HEK293 (cell line): ENCODE results near the gene BCOR.
A peak's percentile ranks its signal among the peaks of the same experiment; 100 is the strongest.

Experiments used
- CTCF ChIA-PET: fragments of 350-600 bp; formaldehyde crosslinking; extraction: SDS; loops from one replicate; lab custom pipeline; 2021; ENCODE audit warnings: antibody characterized with exemption; lab: Yijun Ruan, JAX
- POLR2A ChIA-PET: fragments of 300-600 bp; formaldehyde crosslinking; extraction: SDS; loops from one replicate; lab custom pipeline; 2020; ENCODE audit warnings: antibody characterized with exemption, inconsistent platforms; lab: Yijun Ruan, JAX
- H3K27ac ChIP-seq: fragments of 200-500 bp; sonication (Bioruptor generic); 2 replicates; pipeline ENCODE4 v1.5.1; 2014; ENCODE audit warnings: low read depth, low read length, control low read depth, inconsistent platforms; ENCODE audit errors: extremely low read depth
- H3K36me3 ChIP-seq, 2 experiments: fragments of 200-500 bp in 1 of 2; sonication (Bioruptor generic) in 1 of 2; 1 replicate in 1 of 2; 2 replicates in 1 of 2; pipeline ENCODE4 v1.5.1; 2014 to 2017; ENCODE audit warnings: inconsistent platforms in 2 of 2, low read length in 2 of 2; ENCODE audit not compliant: control insufficient read depth in 2 of 2, insufficient read depth in 1 of 2
- H3K4me1 ChIP-seq: fragments of 200-500 bp; sonication (Bioruptor generic); 2 replicates; pipeline ENCODE4 v1.5.1; 2014; ENCODE audit warnings: mild to moderate bottlenecking, low read length, inconsistent platforms; ENCODE audit not compliant: control insufficient read depth, insufficient read depth
- H3K4me3 ChIP-seq: 2 replicates; pipeline ENCODE4 v1.5.1; 2011; ENCODE audit warnings: low read depth, mild to moderate bottlenecking, control low read depth, low read length, moderate library complexity
- H3K9me3 ChIP-seq: fragments of 200-500 bp; sonication (Bioruptor generic); 2 replicates; pipeline ENCODE4 v1.5.1; 2014; ENCODE audit warnings: low read depth, low read length, inconsistent platforms; ENCODE audit not compliant: control insufficient read depth, insufficient read depth
- KLF1 ChIP-seq: fragments of 450-650 bp; formaldehyde crosslinking; IDR thresholded peaks from 2 replicates; pipeline ENCODE4 v1.5.1; 2016; ENCODE audit warnings: missing biosample characterization, missing genetic modification characterization
- SCRT2 ChIP-seq: fragments of 450-650 bp; formaldehyde crosslinking; IDR thresholded peaks from 2 replicates; pipeline ENCODE4 v1.5.1; 2016; ENCODE audit warnings: missing biosample characterization, missing genetic modification characterization
- TRIM28 ChIP-seq: IDR thresholded peaks from 2 replicates; pipeline ENCODE4 v1.6.1; 2011; ENCODE audit warnings: low read length, control low read depth, borderline replicate concordance
- ZBTB8A ChIP-seq: fragments of 450-650 bp; formaldehyde crosslinking; IDR thresholded peaks from 2 replicates; pipeline ENCODE4 v1.5.1; 2016; ENCODE audit warnings: missing biosample characterization, missing genetic modification characterization
- ZFP37 ChIP-seq: fragments of 450-650 bp; formaldehyde crosslinking; IDR thresholded peaks from 2 replicates; pipeline ENCODE4 v1.5.1; 2016; ENCODE audit warnings: missing biosample characterization, missing genetic modification characterization
- ZFP41 ChIP-seq: fragments of 450-650 bp; formaldehyde crosslinking; IDR thresholded peaks from 2 replicates; pipeline ENCODE4 v1.5.1; 2016; ENCODE audit warnings: missing biosample characterization, missing genetic modification characterization, borderline replicate concordance
- ZFP69B ChIP-seq: fragments of 450-650 bp; formaldehyde crosslinking; IDR thresholded peaks from 2 replicates; pipeline ENCODE4 v1.5.1; 2016; ENCODE audit warnings: missing biosample characterization, missing genetic modification characterization
- ZNF132 ChIP-seq: fragments of 450-650 bp; formaldehyde crosslinking; IDR thresholded peaks from 2 replicates; pipeline ENCODE4 v1.5.1; 2017; ENCODE audit warnings: missing biosample characterization, missing genetic modification characterization, borderline replicate concordance
- ZNF473 ChIP-seq: fragments of 450-650 bp; formaldehyde crosslinking; IDR thresholded peaks from 2 replicates; pipeline ENCODE4 v1.5.1; 2017; ENCODE audit warnings: missing biosample characterization, missing genetic modification characterization
- ZNF768 ChIP-seq: fragments of 450-650 bp; formaldehyde crosslinking; IDR thresholded peaks from 2 replicates; pipeline ENCODE4 v1.5.1; 2018; ENCODE audit warnings: missing biosample characterization, mild to moderate bottlenecking, missing genetic modification characterization
- TF ChIP-seq, protein P1 (sequence below): fragments of 450-650 bp; formaldehyde crosslinking; IDR thresholded peaks from 2 replicates; pipeline ENCODE4 v1.5.1; 2017; ENCODE audit warnings: missing biosample characterization, missing genetic modification characterization
- TF ChIP-seq, protein P2 (sequence below): fragments of 450-650 bp; formaldehyde crosslinking; IDR thresholded peaks from 2 replicates; pipeline ENCODE4 v1.5.1; 2016; ENCODE audit warnings: missing biosample characterization, missing genetic modification characterization
- TF ChIP-seq, protein P3 (sequence below): fragments of 450-650 bp; formaldehyde crosslinking; IDR thresholded peaks from 2 replicates; pipeline ENCODE4 v1.5.1; 2016; ENCODE audit warnings: missing biosample characterization, missing genetic modification characterization
- TF ChIP-seq, protein P4 (sequence below): fragments of 450-650 bp; formaldehyde crosslinking; IDR thresholded peaks from 2 replicates; pipeline ENCODE4 v1.5.0; 2017; ENCODE audit warnings: missing biosample characterization, missing genetic modification characterization, borderline replicate concordance

Gene BCOR

DNA sequence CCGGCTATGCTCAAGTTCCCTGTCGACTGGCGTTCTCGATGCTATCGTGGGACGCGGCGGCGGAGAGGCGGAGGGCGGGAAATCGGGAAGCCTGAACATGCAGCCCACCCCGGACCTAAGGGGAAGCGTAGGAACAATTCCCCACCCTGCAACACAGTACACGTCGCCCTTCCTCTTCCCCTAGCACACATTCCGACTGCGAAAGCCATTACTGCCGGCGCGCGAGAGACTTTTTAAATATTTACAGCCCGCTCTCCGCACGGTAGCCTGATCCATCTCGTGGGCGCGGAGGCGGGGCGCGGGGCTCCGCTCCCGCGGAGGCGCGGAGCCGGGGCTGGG, 48.1 kb upstream of the BCOR start:
- Histone ChIP-seq H3K4me3 (no peak overlapping the region; the same call in 1 of the 2 replicates), H3K36me3 (peaks cover 0 to 7% of the 10 kb centered on the region in 2 experiments; a peak in 1 of 3 replicates), H3K27ac (peak overlapping the region; percentile 81), H3K4me1 (peaks cover 12% of the 10 kb centered on the region), H3K9me3 (no peaks in the 10 kb centered on the region)
- POLR2A ChIA-PET, result interaction anchor here (1.0 to 1.5 kb wide), 2 partner anchors 38 to 48 kb away, joined by 3 to 6 read pairs; partner anchors contain the start of gene BCOR
- CTCF ChIA-PET, result interaction anchor here (0.7 kb wide), 1 partner anchor 268 kb away, joined by 3 read pairs; no protein-coding TSS in a partner anchor
- TF ChIP-seq ZNF473 (tag by site-specific recombination), result no peak
- TF ChIP-seq, protein P1, sequence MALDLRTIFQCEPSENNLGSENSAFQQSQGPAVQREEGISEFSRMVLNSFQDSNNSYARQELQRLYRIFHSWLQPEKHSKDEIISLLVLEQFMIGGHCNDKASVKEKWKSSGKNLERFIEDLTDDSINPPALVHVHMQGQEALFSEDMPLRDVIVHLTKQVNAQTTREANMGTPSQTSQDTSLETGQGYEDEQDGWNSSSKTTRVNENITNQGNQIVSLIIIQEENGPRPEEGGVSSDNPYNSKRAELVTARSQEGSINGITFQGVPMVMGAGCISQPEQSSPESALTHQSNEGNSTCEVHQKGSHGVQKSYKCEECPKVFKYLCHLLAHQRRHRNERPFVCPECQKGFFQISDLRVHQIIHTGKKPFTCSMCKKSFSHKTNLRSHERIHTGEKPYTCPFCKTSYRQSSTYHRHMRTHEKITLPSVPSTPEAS (tag by site-specific recombination), result no peak
- no peak for TF ChIP-seq SCRT2 (tag by site-specific recombination)
- no peak for TF ChIP-seq ZFP37 (tag by site-specific recombination)
- TF ChIP-seq ZNF132 (tag by site-specific recombination), result no peak

DNA sequence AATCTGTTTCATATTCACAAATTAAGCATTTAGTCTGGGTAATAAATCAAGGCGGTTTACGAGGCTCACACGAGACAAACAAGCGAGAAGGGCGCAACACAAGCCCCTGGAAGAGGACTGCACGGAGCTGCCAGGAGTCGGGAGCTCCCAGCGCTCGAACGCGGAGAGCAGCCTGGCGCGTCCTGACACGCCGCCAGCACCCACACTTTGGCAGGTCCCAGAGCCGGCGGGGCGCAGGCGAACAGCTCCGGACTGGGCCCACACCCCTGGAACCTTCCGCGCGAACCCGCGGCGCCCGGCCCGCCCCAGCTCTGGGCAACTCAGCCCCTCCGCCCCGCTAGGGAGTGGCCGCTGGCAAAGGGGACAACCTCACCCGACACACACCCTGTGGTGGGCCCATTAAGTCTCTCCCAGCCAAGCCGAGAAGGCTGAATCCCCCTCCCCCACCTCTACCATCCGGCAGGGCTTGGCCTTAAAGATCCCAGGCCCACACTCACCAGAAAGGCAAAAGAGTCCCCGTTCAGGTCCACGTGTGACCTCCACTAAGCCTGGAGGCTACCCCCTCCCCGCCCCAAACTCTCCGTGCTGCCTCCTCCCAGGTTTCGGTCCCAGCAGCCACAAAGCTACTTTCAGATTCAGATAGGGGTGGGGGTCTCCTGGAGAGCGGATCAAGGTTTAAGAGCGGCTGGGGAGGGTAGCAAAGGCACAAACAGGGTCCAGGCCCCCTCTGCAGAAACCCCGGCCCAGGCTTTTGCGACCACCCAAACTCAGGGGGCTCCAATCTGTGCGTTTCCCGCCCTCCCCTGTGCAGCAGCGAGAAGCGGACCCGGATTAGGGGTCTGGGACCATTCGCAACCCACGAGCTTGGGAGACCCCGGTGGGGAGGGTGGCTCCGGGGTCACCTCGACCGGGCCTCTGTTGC, 47.5 kb upstream of the BCOR start:
- H3K9me3 ChIP-seq, result no peaks in the 10 kb centered on the region
- TF ChIP-seq ZFP69B (tag by site-specific recombination), result peak; percentile 72
- TF ChIP-seq, protein P2, sequence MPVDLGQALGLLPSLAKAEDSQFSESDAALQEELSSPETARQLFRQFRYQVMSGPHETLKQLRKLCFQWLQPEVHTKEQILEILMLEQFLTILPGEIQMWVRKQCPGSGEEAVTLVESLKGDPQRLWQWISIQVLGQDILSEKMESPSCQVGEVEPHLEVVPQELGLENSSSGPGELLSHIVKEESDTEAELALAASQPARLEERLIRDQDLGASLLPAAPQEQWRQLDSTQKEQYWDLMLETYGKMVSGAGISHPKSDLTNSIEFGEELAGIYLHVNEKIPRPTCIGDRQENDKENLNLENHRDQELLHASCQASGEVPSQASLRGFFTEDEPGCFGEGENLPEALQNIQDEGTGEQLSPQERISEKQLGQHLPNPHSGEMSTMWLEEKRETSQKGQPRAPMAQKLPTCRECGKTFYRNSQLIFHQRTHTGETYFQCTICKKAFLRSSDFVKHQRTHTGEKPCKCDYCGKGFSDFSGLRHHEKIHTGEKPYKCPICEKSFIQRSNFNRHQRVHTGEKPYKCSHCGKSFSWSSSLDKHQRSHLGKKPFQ (tag by site-specific recombination), result no peak
- TF ChIP-seq, protein P3, sequence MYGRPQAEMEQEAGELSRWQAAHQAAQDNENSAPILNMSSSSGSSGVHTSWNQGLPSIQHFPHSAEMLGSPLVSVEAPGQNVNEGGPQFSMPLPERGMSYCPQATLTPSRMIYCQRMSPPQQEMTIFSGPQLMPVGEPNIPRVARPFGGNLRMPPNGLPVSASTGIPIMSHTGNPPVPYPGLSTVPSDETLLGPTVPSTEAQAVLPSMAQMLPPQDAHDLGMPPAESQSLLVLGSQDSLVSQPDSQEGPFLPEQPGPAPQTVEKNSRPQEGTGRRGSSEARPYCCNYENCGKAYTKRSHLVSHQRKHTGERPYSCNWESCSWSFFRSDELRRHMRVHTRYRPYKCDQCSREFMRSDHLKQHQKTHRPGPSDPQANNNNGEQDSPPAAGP (tag by site-specific recombination), result peak; percentile 39; the same call in 1 of the 2 replicates
- TF ChIP-seq KLF1 (tag by site-specific recombination), result peak; percentile 92
- TF ChIP-seq ZBTB8A (tag by site-specific recombination), result peak; percentile 93
- no peak for TF ChIP-seq ZFP41
- TF ChIP-seq, protein P4, sequence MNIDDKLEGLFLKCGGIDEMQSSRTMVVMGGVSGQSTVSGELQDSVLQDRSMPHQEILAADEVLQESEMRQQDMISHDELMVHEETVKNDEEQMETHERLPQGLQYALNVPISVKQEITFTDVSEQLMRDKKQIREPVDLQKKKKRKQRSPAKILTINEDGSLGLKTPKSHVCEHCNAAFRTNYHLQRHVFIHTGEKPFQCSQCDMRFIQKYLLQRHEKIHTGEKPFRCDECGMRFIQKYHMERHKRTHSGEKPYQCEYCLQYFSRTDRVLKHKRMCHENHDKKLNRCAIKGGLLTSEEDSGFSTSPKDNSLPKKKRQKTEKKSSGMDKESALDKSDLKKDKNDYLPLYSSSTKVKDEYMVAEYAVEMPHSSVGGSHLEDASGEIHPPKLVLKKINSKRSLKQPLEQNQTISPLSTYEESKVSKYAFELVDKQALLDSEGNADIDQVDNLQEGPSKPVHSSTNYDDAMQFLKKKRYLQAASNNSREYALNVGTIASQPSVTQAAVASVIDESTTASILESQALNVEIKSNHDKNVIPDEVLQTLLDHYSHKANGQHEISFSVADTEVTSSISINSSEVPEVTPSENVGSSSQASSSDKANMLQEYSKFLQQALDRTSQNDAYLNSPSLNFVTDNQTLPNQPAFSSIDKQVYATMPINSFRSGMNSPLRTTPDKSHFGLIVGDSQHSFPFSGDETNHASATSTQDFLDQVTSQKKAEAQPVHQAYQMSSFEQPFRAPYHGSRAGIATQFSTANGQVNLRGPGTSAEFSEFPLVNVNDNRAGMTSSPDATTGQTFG (tag by site-specific recombination), result no peak
- TF ChIP-seq, all 188 proteins: peak for 4
- Histone ChIP-seq H3K36me3 (peaks cover 0 to 7% of the 10 kb centered on the region in 2 experiments; a peak in 1 of 3 replicates), H3K27ac (peak overlapping the region; percentile 81; the same call in 1 of the 2 replicates), H3K4me1 (peaks cover 12% of the 10 kb centered on the region), H3K4me3 (no peak overlapping the region)
- CTCF ChIA-PET, result interaction anchor here (0.7 kb wide), 2 partner anchors 34 to 268 kb away, joined by 3 read pairs; no protein-coding TSS in a partner anchor
- POLR2A ChIA-PET, result interaction anchor here (0.9 to 1.5 kb wide), 2 partner anchors 16 to 47 kb away, joined by 5 to 6 read pairs; partner anchors contain the start of gene BCOR

DNA sequence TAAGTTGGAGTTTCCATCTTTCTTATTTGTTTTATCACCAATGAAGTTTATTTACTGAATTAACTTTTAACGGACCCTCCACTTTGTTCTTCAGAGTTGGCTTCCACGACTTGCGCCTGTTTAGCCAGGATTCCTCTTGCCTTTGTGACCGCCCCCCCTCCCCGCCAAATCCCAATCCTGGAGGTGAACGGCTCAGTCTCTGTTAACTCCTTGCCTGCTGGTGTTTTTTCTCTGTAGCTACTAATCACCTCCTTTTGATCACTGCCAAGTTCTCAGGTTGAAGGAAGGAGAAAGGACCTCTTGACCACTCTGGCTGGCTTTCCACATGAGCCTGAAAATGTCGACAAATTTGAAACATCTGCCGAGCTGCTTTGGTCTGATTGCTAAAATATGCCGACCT, 46.8 kb upstream of the BCOR start:
- Histone ChIP-seq H3K4me3 (no peak overlapping the region), H3K9me3 (no peaks in the 10 kb centered on the region), H3K27ac (no peak overlapping the region), H3K36me3 (peaks cover 0 to 7% of the 10 kb centered on the region in 2 experiments; a peak in 1 of 3 replicates), H3K4me1 (peaks cover 11% of the 10 kb centered on the region)
- TF ChIP-seq ZNF768 (tag by site-specific recombination) (no peak), TRIM28 (0 out of 2 replicates have a peak, but pooled peaks have one; percentile 17)
- CTCF ChIA-PET, result interaction anchor here (0.7 kb wide), 1 partner anchor 34 kb away, joined by 3 read pairs; no protein-coding TSS in a partner anchor
- POLR2A ChIA-PET, result interaction anchor here (0.9 kb wide), 1 partner anchor 15 kb away, joined by 5 read pairs; no protein-coding TSS in a partner anchor
